HG02763 (cell line): Measurements from ENCODE around the gene PRKN.

Experiments
- ATAC-seq: cut with Tn5 transposase; IDR thresholded peaks from one replicate; pipeline ENCODE4 v1.9.1; 2021; ENCODE audit warnings: mild to moderate bottlenecking, moderate library complexity; ENCODE audit not compliant: unreplicated experiment

PRKN gene

DNA sequence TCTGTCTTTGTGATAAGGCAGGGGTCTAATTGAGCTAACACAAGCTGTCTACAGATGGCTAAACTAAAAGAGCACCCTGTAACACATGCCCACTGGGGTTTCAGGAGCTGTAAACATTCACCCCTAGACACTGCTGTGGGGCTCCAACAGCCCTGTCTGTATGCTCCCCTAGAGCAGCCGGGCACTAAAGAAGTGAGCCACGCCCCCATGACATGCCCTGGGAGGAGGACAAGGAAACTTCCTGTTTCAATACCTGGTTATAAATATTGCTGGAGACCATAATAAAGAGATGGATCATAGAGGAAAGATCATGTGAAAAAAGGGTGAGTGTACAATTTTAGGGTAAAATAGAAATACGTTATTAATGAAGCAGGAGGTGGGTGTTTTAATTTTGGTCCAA is 786.0 kb downstream of the PRKN start:
- ATAC-seq: no peak

DNA sequence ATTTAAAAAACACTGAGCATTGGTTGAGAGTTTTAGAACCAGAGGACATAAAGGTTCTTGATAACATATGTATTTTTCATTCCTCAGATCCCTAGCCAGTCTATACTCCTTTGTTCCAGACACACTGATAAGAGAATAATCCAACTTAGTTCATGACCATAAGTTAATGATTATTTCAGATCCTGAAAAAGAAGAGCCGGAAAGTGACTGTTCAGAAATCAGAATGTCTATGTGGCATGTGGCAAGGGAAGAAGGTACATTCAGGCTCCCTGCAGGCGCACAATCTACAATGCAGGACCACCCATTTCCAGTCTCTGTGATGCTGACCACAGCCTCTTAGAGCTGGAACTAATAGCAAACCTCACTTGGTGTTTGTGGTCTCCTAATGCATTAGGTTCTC is 787.0 kb downstream of the PRKN start:
- no peak for ATAC-seq

DNA sequence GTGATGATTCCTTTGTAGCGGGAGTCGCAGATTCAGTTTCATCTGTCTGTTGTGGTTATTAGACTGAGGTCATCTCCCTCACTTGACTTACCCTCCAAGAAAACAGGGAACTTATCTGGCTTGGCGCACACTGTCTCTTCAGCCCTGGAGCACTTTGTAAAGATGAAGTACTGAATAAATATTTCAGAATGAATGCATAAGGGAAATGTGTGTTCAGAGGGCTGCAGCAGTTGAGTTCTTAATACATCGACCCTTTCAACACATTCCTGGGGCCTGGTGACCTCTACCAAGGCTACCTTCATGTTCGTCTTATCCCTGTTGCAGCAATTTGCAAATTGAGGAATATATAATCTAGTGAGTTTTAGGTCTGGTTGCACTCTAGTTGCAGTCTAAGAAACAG is 801.2 kb downstream of the PRKN start:
- ATAC-seq: no peak

DNA sequence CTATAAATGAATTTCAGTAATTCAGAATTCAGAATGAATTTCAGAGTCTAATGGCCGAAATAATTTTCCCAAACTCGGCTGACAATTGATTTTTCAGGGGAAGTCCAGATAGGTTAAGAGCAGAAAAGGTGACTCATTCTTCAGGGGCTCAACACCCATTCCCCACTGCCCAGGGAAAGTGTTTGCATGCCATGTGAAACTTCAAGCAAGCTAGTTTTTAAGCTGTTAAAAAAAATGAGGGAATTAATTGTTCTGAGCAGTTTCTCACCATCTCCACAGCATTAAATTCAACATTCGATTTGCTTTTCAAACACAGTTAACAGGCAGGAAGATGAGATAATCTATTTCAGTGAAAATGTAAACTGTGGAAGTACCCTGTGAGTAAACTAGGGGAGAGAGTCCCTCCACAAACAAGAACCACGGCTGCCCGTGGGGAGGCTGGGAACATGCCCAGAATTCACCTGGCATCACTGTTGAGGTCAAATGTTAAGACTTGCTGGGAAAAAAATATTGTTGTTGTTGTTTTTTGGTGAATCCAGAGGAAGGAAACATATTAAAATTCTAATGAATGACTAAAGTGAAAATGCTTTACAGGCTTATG is 803.0 kb downstream of the PRKN start:
- ATAC-seq: no peak

DNA sequence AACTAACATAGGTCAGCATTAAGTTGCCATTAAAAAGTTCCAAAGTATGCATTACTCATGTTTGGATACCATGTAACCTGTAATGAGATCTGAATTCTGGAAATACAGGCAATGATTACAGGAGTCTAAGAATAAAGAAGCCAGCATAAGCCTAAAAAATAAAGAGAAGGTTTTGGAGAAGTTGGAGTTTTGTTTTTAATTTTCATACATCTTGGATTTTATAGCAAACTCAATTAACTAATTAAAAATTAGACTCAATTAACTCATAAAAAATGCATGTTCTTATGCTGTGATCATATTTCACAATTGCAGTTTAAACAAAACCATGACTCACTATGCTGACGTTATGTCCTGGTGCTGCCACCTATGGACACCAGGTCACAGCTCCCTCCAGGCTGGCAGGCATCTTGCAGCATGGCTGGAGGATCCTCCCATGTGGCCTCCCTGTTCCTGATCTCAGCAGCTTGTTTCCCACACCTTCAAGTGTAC is 804.9 kb downstream of the PRKN start:
- ATAC-seq: no peak

DNA sequence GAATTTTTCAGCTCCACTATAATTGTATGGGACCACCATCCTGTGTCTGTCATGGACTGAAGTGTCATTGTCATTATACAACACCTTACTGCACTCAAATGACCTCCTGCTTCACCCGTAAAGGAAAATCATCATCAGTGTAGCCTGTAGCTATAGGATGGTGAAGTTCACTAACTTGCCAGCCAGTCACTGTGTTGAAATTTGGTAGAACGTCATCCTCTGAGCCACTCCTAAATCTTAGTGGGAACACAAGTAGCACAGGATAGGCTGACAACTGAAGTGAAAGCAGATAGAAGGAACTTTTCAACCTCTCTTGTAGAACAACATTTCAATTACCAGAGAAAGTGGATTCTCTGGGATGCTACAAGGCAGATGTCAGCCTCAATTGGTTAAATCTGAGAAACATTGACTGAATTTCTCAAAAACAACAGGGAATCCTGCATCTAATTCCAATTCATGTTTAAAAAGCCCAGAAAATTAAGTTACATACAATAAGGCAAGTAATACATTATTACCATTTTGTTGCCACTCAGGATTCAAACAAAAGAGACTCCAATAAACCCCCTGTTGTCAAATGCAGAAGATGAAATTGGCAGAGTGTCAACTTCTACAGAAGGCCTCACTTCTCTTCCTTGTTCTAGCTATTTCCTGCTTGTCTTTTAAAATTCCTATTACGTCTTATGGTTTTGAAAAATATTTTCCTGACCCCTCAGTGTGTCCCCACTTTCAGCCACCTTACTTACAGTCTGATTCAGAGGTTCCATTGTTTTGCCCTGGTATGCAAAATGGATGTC is 805.8 kb downstream of the PRKN start:
- no peak for ATAC-seq

DNA sequence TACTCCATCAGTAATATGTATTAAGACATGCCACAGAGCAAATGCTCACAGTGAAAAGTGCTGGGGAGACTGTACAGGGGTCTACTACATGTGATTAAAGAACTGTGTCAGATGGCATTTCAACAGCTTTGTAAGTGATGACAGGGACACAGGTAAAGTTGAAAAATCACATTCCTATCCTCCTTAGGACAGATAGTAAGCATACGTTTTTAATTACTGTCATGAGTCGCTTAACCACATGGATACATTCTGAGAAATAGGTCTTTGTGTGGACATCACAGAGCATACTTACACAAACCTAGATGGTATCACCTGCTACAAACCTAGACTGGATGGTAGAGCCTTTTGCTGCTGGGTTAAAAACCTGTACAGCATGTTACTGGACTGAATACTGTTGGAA is 807.9 kb downstream of the PRKN start:
- ATAC-seq: no peak

DNA sequence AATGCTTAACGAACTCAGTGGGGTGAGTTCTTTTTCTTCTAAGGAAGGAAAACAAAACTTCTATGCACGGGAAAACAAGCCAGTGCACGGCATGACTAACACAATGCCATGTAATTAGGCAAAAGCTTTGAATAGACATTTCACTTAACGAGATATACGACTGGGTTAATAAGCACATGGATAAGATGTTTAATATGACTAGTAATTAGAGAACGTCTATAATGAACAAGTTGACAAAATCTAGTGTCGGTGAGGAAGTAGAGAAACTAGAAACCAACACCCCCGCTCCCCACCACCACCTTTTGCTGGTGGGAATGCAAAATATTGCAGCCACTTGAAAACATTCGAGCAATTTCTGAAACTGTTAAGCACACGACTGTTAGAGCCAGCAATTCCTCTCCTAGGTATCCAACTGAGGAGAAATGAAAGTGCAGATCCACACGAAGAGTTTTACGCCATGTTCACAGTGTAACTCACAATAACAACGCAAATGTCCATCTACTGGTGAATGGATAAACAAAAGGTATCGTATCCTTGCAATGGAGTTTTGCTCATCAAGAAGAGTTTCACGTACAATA is 808.8 kb downstream of the PRKN start:
- no peak for ATAC-seq

DNA sequence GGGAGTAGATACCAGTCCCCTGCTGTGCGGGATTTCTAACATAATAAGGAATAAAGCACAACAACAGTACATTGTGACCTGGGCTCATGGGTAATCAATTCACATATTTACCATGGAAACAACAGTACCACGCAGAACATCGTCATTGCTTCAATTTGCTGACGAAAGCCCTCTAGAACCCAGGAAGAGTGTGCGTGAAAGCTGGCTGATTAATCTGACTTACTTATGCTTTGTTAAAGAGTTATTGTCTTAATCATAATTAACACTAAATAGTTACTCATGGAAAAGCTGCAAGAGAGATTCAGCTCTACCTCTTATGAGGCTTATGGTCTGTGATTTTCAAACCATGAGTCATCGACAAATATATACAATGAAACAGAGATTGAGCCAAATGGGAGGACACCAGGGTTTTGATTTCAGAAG is 809.4 kb downstream of the PRKN start:
- no peak for ATAC-seq

DNA sequence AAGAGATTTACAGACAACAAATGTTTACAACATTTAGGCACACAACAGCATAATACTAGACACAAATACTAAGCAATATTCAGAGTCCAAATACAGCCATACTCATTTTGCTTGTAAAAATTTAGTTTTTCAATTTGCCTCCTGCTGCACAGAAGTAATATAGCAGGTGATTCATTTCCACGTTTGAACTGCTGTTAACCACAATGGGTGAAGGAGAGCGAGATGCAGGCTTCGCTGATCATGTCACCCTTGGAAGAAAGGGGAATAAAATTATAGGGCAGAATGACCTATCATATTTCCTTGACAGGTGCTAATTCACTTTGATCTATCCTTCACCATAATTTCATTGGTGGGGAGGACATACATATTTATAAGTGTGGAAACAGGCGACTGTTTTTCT is 809.9 kb downstream of the PRKN start:
- no peak for ATAC-seq

DNA sequence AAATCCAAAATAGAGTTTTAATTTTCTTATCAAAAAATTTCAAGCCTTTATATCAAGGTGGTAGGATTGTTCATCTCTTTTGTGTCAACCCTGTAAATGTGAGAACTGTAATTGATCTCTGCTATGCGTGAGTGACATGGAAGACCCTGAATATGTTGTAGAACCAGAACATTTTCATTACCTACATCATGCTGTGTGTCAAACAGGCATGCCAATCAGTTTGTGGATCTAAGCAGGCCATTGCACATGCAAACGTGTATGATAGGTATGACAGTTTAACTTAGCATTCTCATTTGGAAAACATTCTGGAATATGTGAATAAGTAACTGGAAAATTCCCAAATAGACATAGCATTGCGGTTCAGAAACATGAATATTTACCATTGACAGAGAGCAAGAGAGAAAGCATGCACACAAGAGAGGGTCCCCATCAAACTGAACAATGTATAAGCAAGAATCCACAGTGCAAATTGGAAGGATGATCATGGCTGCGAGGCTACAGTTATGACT is 812.1 kb downstream of the PRKN start:
- ATAC-seq: no peak

DNA sequence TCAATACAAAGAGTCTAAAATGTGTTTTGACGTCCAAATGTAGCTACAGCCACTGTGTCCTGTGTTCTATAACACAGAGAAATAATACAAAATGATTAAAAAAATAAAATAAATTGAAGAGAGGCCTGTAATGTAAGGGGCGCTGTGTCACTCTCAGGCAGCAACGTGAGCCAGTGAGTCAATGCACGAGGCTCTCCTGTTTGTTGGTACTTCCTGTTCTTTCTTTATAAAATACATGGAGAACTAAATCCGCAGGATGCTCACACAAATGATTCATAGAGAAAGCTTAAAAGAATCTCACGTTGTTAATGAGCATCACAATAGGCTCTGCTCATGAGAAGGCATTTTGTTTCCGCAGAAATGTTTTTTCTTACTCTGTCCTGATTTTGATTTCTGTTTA is 818.7 kb downstream of the PRKN start:
- ATAC-seq: no peak

DNA sequence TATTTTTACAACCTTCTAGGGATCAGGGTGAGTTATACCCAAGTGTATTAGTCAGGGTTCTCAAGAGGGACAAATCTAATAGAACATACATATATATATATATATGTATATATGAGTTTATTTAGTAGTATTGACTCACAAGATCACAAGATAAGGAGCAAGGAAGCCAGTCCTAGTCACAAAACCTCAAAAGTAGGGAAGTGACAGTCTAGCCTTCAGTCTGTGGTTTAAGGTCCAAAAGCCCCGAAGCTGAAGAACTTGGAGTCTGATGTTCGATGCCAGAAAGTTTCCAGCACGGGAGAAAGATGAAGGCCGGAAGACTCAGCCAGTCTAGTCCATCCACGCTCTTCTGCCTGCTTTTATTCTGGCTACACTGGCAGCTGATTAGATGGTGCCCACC is 821.0 kb downstream of the PRKN start:
- no peak for ATAC-seq

DNA sequence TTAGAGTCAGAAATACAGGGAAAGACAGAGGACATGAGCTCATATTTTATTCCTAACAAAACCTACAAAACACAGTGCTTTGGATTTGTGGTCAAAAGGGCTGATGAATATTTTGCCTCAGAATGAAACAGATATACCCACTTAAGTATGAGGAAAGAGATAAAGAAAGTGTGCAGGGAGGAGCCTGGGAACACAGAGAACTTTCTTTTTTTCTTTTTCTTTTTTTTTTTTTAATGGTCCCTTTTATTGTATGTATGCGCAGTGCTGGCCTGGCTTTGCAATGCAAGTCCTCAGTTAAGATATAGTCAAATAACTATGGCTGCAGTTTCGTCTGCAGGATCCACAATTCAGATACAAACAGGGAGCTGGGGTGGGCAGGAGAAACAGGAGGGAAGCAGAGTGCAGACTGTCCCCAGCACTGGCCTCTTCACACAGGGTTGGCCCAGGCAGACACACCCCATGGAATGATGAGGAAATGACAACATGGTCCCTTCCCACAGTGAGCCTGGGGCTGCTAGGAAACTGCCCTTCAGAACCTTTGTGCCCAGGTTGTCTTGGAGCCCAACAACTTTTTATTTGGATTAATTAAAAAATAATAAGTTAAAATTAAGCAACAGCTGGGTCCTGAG is 823.9 kb downstream of the PRKN start:
- no peak for ATAC-seq

DNA sequence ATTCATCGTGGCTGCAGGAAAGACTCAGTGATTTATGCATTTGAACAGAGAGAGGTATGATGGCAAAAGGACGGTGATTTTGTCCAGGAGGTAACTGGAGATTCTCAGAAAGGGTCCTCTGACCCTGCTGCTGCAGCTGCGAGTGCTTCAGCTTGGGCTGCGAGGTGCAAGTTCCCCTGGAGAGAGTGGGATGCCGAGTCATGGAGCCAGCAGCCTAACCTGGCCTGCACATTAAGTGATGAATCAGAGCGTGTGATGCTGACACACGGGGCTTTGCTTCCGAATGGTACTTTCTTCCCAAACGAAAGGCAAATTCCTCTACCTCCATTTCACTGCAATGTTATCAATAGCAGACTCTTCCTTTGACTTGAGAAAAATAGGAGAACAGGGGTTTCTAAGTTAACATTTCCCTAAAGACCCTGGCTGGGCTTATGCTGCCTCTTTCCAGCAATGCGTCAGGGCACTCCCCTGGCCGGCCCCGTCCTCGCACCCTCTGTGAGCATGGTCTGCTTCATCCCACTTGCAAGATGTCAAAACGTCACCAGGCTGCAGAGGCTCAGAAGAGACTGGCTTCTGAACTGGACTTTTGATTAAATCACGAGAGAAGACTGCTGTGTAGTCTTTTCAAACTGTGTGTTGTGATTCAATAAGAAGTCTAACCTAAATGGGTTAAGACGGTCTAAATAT is 825.7 kb downstream of the PRKN start:
- ATAC-seq: no peak

DNA sequence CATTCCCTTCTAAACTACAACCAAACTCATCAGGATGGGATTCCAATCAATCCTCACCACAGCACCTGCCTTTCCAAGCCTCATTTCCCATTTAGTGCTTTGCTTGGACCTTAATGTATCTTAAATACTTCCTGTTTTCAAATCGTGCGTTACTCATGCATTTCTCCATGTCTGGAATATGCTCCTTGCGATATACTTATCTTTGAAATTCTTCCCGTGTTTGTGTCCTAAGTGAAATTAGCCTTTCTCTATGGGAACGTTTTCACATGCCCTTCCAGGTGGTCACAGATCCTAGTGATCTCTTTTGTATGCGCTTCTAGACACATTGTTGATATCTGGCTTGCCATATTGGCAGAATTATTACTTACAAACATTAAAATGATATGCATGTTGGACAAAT is 833.1 kb downstream of the PRKN start:
- no peak for ATAC-seq

DNA sequence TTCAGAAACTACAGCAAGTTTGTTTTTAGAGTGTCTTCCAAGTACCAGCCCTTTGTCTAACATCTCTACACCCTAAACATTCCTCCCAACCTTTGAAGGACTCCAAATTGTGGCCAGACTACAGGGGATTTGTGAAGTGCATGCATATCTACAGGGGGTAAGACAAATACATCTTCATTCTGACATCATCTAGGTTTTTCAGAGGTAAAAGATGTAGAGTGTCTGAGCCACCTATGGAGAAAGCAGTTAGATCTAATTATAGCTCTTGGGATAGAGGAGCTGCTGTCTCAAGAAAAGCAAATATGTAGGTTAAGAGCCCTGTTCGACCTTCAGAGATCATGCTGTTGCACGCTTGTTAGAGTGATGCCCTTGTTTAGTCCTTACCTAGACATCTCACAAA is 836.0 kb downstream of the PRKN start:
- ATAC-seq: no peak

DNA sequence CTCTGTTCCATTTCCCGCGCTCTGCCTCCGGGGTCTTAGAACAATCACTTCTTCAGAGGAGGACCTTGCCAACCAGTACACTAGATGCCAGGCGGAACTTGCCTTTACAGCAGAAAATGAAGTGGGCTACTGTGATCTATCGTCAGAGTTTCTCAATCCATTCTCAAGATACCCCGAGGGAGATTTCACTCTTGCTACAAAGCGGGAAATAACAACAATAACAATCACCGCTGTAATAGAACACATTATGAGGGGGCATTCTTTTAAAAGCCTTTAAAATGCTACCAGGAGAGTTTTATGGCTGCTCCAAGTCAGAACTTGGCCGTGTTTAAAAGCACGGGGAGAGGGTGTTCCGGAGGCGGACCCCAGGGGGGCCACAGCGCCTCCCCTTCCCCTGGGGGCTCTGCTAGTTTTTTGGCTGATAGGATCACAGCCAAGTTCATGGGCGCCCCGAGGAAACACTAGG is 836.7 kb downstream of the PRKN start:
- ATAC-seq: no peak

DNA sequence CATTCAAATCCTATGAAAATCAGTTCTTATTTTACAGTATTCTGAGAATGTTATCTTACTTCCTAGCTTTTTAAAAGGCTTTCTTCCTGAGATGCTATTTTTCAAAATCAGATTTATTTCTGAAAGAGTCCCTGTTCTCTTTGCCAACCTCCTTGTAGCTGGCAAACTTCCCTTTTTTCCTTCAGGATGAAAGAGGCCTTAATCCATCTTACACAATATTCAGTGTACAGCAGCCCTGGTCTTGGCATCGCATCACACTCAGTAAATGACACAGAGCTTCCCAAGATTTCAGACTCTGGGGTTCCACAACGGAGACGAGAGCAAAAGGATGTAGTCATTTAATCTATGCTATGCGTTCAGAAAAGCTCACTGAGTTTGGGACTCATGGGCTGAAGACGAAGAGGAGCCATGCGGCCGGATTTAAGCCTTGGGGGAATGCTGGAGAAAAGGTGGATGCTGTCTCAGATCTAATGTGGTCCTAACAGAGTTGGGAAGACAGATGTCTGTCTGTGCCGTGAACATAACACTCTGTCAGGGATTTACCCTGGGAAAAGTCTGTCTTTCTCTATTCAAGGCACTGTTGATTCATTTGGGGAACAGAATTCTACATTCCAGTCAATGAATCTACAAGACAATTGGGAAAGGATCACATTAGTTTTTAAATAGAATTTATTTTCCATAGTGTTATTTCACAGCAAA is 837.3 kb downstream of the PRKN start:
- ATAC-seq: no peak

DNA sequence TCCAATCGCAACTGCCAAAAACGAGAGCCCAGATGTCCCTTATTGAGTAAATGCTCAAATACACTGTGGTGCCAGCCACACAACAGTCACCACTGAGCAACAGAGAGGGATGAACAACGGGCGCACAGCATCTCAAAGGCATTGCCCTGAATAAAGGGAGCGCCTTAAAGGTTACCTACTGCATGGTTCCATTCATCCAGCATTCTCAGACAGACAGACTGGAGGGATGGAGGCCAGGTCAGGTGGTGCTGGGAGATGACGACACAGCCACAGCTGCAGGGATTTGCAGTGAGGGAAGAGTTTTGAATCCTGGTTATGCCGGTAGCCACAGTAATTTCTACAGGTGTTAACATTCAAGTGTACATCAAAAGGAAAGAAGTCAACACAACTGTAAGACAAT is 838.2 kb downstream of the PRKN start:
- ATAC-seq: no peak
